WTC11 (cell line): ENCODE data around the gene TEK. TPM values are rescaled to one million over a fixed set of nuclear protein-coding genes. Genes with fewer than 3 reads are reported as not detected.

Experiments
- ATAC-seq: fragments of 200-7000 bp; cut with Tn5 transposase; 2 replicates; pipeline ENCODE4 v1.10.0; 2021; ENCODE audit warnings: mild to moderate bottlenecking, moderate library complexity
- CTCF ChIA-PET: fragments of 300-600 bp; sonication (Branson Sonifier 250); formaldehyde crosslinking; loops from one replicate; lab custom pipeline; 2021; ENCODE audit warnings: antibody characterized with exemption; lab: Charles Lee
- POLR2A ChIA-PET: fragments of 350-600 bp; sonication (Branson Sonifier 250); formaldehyde crosslinking; loops from one replicate; lab custom pipeline; 2021; ENCODE audit warnings: antibody characterized with exemption; lab: Charles Lee
- DNase-seq: peaks from one replicate; pipeline ENCODE4 v3.0.0; 2021; ENCODE audit warnings: low spot score
- H3K27ac Mint-ChIP-seq: 2 replicates; pipeline ENCODE4 v1.8.0; 2021; ENCODE audit warnings: mixed read lengths
- H3K27me3 Mint-ChIP-seq: 2 replicates; pipeline ENCODE4 v1.8.0; 2021; ENCODE audit warnings: low read depth, mild to moderate bottlenecking, moderate library complexity, mixed read lengths
- H3K36me3 Mint-ChIP-seq: 2 replicates; pipeline ENCODE4 v1.8.0; 2021; ENCODE audit warnings: mixed read lengths
- H3K4me1 Mint-ChIP-seq: 2 replicates; pipeline ENCODE4 v1.8.0; 2022; ENCODE audit warnings: mixed read lengths
- H3K4me3 Mint-ChIP-seq: 2 replicates; pipeline ENCODE4 v1.8.0; 2021; ENCODE audit warnings: mild to moderate bottlenecking, moderate library complexity, mixed read lengths
- H3K9me3 Mint-ChIP-seq: 2 replicates; pipeline ENCODE4 v1.8.0; 2021; ENCODE audit warnings: mixed read lengths
- ATF1 ChIP-seq: sonication (generic); formaldehyde crosslinking; IDR thresholded peaks from 2 replicates; pipeline ENCODE4 v1.8.1; 2023; ENCODE audit warnings: mild to moderate bottlenecking, moderate library complexity, missing genetic modification reagents
- CBFB ChIP-seq: sonication (generic); formaldehyde crosslinking; IDR thresholded peaks from 2 replicates; pipeline ENCODE4 v1.8.1; 2022; ENCODE audit warnings: mild to moderate bottlenecking, low read depth, missing genetic modification reagents
- E2F1 ChIP-seq: sonication (generic); formaldehyde crosslinking; IDR thresholded peaks from 2 replicates; pipeline ENCODE4 v1.8.0; 2022; ENCODE audit warnings: mild to moderate bottlenecking, missing genetic modification reagents
- FOXJ3 ChIP-seq: sonication (generic); formaldehyde crosslinking; IDR thresholded peaks from 2 replicates; pipeline ENCODE4 v1.9.0; 2021; ENCODE audit warnings: missing genetic modification reagents, mild to moderate bottlenecking, borderline replicate concordance
- OVOL2 ChIP-seq: fragments of 250-450 bp; sonication (Bioruptor Pico); IDR thresholded peaks from 2 replicates; pipeline ENCODE4 v1.9.0; 2021; ENCODE audit warnings: mild to moderate bottlenecking, borderline replicate concordance
- PRRX2 ChIP-seq: fragments of 250-450 bp; sonication (Bioruptor Pico); IDR thresholded peaks from 2 replicates; pipeline ENCODE4 v1.8.0; 2021; ENCODE audit warnings: mild to moderate bottlenecking
- SMAD3 ChIP-seq: sonication (generic); formaldehyde crosslinking; IDR thresholded peaks from 2 replicates; pipeline ENCODE4 v1.8.0; 2022; ENCODE audit warnings: missing genetic modification reagents, mild to moderate bottlenecking, borderline replicate concordance
- ZNF138 ChIP-seq: sonication (generic); formaldehyde crosslinking; conservative IDR thresholded peaks from 2 replicates; pipeline ENCODE4 v1.8.1; 2022; ENCODE audit warnings: mild to moderate bottlenecking, moderate library complexity, missing genetic modification reagents
- ZNF263 ChIP-seq: sonication (generic); formaldehyde crosslinking; IDR thresholded peaks from 2 replicates; pipeline ENCODE4 v1.8.1; 2022; ENCODE audit warnings: low read depth, mild to moderate bottlenecking, moderate library complexity, missing genetic modification reagents
- ZNF532 ChIP-seq: fragments of 250-450 bp; sonication (Bioruptor Pico); IDR thresholded peaks from 2 replicates; pipeline ENCODE4 v1.9.0; 2021; ENCODE audit warnings: mild to moderate bottlenecking, borderline replicate concordance
- total RNA-seq: library from RNA; stranded (reverse); gene quantifications from 3 replicates; pipeline ENCODE4 v1.2.3, GENCODE V29; 2021
- TF ChIP-seq, protein P1 (sequence below): sonication (generic); formaldehyde crosslinking; IDR thresholded peaks from 2 replicates; pipeline ENCODE4 v1.8.1; 2022; ENCODE audit warnings: missing genetic modification reagents, borderline replicate concordance
- TF ChIP-seq, protein P2 (sequence below): sonication (generic); formaldehyde crosslinking; IDR thresholded peaks from 2 replicates; pipeline ENCODE4 v1.8.1; 2023; ENCODE audit warnings: mild to moderate bottlenecking, missing genetic modification reagents, borderline replicate concordance
- TF ChIP-seq, protein P3 (sequence below): sonication (generic); formaldehyde crosslinking; IDR thresholded peaks from 2 replicates; pipeline ENCODE4 v1.8.0; 2022; ENCODE audit warnings: mild to moderate bottlenecking, missing genetic modification reagents
- TF ChIP-seq, protein P4 (sequence below): sonication (generic); formaldehyde crosslinking; IDR thresholded peaks from 2 replicates; pipeline ENCODE4 v1.8.0; 2023; ENCODE audit warnings: missing genetic modification reagents, mild to moderate bottlenecking, borderline replicate concordance

The TEK gene
- total RNA-seq, 1 experiment from 2014 or later = 3.1 TPM

DNA sequence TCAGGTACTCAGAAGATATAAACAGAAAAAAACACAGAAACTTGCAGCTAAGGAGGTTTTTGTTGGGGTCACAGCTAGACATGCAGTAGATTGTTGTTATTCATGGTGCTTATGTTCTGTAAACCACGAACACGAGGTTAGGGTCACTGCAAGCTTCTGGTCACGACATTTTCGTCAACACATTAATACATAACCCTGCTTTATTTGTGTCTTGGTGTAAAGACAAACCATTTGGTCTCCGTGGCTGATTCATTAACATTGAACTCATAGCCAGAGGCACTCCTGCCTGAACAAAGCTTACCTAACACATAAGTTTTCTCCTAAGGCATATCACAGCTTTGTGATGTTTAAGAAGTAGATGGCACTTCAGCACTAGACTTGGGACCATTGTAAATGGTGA, 16.9 kb downstream of the TEK start:
- H3K9me3 Mint-ChIP-seq = no peaks in the 10 kb centered on the region
- DNase-seq (no peak), ATAC-seq (no peak)
- no peaks in the 10 kb centered on the region for H3K36me3 Mint-ChIP-seq
- H3K27me3 Mint-ChIP-seq = no peaks in the 10 kb centered on the region
- peaks cover 13% of the 10 kb centered on the region for H3K4me1 Mint-ChIP-seq
- ChIA-PET CTCF (no interaction called here), POLR2A (interaction anchor here (1.4 kb wide), 1 partner anchor 18 kb away, joined by 3 read pairs; no protein-coding TSS in a partner anchor)
- H3K4me3 Mint-ChIP-seq = no peak overlapping the region
- TF ChIP-seq, protein P1, sequence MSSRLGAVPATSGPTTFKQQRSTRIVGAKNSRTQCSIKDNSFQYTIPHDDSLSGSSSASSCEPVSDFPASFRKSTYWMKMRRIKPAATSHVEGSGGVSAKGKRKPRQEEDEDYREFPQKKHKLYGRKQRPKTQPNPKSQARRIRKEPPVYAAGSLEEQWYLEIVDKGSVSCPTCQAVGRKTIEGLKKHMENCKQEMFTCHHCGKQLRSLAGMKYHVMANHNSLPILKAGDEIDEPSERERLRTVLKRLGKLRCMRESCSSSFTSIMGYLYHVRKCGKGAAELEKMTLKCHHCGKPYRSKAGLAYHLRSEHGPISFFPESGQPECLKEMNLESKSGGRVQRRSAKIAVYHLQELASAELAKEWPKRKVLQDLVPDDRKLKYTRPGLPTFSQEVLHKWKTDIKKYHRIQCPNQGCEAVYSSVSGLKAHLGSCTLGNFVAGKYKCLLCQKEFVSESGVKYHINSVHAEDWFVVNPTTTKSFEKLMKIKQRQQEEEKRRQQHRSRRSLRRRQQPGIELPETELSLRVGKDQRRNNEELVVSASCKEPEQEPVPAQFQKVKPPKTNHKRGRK (CRISPR knock-in tag) = no peak
- TF ChIP-seq, protein P2, sequence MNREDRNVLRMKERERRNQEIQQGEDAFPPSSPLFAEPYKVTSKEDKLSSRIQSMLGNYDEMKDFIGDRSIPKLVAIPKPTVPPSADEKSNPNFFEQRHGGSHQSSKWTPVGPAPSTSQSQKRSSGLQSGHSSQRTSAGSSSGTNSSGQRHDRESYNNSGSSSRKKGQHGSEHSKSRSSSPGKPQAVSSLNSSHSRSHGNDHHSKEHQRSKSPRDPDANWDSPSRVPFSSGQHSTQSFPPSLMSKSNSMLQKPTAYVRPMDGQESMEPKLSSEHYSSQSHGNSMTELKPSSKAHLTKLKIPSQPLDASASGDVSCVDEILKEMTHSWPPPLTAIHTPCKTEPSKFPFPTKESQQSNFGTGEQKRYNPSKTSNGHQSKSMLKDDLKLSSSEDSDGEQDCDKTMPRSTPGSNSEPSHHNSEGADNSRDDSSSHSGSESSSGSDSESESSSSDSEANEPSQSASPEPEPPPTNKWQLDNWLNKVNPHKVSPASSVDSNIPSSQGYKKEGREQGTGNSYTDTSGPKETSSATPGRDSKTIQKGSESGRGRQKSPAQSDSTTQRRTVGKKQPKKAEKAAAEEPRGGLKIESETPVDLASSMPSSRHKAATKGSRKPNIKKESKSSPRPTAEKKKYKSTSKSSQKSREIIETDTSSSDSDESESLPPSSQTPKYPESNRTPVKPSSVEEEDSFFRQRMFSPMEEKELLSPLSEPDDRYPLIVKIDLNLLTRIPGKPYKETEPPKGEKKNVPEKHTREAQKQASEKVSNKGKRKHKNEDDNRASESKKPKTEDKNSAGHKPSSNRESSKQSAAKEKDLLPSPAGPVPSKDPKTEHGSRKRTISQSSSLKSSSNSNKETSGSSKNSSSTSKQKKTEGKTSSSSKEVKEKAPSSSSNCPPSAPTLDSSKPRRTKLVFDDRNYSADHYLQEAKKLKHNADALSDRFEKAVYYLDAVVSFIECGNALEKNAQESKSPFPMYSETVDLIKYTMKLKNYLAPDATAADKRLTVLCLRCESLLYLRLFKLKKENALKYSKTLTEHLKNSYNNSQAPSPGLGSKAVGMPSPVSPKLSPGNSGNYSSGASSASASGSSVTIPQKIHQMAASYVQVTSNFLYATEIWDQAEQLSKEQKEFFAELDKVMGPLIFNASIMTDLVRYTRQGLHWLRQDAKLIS (CRISPR knock-in tag) = no peak
- TF ChIP-seq ZNF263 (CRISPR knock-in tag) = no peak
- no peak for TF ChIP-seq ATF1 (CRISPR knock-in tag)
- TF ChIP-seq E2F1 (CRISPR knock-in tag) = no peak
- TF ChIP-seq PRRX2 (CRISPR knock-in tag) = no peak
- no peak for TF ChIP-seq ZNF138 (CRISPR knock-in tag)
- TF ChIP-seq, all 79 proteins: peak for 0
- no peak overlapping the region for H3K27ac Mint-ChIP-seq

DNA sequence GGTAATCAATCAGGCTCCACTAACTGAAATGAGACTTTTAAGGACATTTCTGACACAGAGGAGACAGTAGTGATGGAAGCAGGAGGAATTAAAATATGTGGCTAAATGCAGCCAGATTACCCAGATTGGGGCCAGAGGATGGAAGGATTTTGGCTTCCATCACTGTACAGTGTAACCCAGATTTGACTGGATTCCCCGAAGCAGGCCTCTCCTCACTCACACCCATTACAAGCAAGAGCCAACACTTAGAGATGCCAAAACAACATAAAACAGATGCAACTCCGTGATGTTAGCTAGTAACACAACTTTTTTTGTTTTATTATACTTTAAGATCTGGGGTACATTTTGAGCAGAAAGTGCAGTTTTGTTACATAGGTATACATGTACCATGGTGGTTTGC, 17.6 kb downstream of the TEK start:
- ATAC-seq = no peak

More for the DNA sequence above, 17.6 kb downstream of the TEK start:
- Mint-ChIP-seq H3K4me1 (peaks cover 13% of the 10 kb centered on the region), H3K4me3 (no peak overlapping the region), H3K27me3 (no peaks in the 10 kb centered on the region), H3K27ac (no peak overlapping the region), H3K9me3 (no peaks in the 10 kb centered on the region)
- CTCF ChIA-PET = no interaction called here
- DNase-seq = no peak
- no peak for TF ChIP-seq FOXJ3 (CRISPR knock-in tag)
- TF ChIP-seq, protein P3, sequence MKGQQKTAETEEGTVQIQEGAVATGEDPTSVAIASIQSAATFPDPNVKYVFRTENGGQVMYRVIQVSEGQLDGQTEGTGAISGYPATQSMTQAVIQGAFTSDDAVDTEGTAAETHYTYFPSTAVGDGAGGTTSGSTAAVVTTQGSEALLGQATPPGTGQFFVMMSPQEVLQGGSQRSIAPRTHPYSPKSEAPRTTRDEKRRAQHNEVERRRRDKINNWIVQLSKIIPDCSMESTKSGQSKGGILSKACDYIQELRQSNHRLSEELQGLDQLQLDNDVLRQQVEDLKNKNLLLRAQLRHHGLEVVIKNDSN (CRISPR knock-in tag) = no peak
- no peak for TF ChIP-seq SMAD3 (CRISPR knock-in tag)
- TF ChIP-seq OVOL2 (CRISPR knock-in tag) = no peak
- TF ChIP-seq ATF1 (CRISPR knock-in tag) = no peak
- no peak for TF ChIP-seq ZNF532
- TF ChIP-seq, protein P4, sequence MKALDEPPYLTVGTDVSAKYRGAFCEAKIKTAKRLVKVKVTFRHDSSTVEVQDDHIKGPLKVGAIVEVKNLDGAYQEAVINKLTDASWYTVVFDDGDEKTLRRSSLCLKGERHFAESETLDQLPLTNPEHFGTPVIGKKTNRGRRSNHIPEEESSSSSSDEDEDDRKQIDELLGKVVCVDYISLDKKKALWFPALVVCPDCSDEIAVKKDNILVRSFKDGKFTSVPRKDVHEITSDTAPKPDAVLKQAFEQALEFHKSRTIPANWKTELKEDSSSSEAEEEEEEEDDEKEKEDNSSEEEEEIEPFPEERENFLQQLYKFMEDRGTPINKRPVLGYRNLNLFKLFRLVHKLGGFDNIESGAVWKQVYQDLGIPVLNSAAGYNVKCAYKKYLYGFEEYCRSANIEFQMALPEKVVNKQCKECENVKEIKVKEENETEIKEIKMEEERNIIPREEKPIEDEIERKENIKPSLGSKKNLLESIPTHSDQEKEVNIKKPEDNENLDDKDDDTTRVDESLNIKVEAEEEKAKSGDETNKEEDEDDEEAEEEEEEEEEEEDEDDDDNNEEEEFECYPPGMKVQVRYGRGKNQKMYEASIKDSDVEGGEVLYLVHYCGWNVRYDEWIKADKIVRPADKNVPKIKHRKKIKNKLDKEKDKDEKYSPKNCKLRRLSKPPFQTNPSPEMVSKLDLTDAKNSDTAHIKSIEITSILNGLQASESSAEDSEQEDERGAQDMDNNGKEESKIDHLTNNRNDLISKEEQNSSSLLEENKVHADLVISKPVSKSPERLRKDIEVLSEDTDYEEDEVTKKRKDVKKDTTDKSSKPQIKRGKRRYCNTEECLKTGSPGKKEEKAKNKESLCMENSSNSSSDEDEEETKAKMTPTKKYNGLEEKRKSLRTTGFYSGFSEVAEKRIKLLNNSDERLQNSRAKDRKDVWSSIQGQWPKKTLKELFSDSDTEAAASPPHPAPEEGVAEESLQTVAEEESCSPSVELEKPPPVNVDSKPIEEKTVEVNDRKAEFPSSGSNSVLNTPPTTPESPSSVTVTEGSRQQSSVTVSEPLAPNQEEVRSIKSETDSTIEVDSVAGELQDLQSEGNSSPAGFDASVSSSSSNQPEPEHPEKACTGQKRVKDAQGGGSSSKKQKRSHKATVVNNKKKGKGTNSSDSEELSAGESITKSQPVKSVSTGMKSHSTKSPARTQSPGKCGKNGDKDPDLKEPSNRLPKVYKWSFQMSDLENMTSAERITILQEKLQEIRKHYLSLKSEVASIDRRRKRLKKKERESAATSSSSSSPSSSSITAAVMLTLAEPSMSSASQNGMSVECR (CRISPR knock-in tag) = no peak
- no peak for TF ChIP-seq CBFB (CRISPR knock-in tag)
- TF ChIP-seq, all 79 proteins: peak for 0
- POLR2A ChIA-PET = no interaction called here
- H3K36me3 Mint-ChIP-seq = no peaks in the 10 kb centered on the region
